ENCODE data around the gene TIMP3.

TIMP3 gene

DNA sequence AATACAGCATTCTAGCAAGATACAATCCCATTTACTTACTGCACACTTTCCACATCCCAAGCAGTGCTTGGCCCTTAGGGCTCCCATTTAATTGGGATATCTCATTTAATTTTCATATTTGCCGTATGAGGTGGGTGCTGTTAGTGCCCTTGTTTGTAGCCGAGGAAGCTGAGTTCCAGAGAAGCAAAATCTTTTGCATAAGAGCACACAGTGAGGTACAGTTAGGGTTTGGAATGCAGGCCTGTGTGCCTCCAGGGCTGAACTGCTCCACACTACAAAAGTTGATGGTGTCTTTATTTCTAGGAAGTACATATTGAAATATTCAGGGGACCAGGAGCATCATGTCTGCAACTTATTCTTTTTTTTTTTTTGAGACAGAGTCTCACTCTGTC, 15.5 kb upstream of the TIMP3 start:
- DNase-seq (ENCODE audit: low spot score): no peak

DNA sequence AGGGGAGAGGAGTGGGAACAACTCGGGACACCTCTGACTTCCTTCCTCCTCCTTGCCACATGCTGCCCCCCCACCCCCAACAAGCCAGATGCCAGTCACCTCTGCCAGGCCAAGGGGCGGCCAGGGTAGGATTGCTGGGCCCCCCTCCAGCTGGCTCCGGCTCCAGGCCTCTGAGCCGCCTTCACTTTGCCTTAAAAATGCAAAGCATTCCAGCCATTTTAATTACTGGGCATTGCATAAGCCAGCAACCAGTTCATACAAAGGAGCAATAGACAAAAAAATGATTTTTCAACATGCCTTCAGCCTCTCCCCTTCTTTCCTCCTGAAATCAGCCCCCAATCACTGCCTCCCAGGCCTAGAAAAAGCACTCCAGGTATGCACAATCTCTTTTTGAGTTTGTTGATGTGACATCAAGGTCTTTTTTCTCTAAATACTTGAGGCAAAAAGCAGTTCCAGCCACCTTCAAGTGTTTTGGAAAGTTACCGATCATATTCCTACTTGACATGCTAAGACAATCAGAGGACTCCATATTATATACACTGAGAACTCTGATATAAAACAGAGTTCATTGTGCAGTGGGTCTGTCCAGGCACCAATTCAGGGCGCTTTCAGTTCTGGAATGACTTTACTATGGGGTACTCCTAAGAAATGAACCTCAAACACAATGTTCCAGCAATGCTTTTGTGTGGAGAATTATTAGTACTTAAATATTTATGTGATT, 12.4 kb upstream of the TIMP3 start:
- DNase-seq (ENCODE audit: low spot score): no peak

DNA sequence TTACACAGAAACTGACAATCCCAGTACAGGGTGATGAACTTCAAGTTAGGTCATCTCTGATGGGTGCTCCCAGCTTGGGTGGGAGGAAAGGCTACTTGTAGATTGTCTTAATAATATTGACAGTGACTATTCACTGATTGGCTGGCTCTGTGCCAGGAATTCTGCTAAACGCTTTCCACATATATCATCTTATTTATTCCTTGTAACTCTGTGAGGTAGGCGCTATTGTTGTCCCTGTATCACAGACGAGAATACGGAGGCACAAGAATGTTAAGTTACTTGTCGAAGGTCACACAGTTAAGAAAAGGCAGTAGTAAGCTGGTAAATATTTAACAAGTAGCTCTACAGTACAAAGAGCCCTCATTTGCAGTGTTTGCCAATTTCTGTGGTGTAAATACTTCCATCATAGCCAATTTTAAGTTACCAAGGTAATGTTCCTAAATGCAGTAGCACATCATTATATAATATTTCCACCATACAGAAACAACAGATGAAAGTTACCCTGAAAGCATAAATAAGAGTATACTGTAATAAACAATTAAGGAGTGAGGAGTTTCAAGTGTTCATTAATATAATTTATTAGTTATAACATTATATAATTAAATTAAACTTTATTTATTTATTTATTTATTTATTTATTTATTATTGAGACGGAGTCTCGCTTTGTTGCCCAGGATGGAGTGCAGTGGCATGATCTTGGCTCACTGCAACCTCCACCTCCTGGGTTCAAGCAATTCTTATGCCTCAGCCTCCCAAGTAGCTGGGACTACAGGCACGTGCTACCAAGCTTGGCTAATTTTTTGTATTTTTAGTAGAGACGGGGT, 11.5 kb upstream of the TIMP3 start:
- DNase-seq (ENCODE audit: low spot score): no peak

DNA sequence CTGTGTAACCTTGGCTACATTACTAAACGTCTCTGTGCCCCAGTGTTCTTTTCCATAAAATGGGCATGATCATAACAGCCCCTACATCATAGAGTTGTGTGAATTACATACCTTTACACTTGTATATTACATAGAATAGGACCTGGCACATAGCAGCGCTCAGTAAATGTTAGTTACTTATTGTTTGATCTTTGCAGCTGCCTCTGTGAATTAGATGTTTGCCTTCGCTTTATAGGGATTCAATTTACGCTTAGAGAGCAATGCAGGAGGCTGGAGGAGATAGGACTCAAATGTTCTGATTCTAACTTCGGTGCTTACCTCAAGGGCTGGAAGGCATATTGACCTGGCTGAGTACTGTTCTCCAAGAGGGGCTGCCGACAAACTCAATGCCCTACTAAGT, 10.4 kb upstream of the TIMP3 start:
- DNase-seq (ENCODE audit: low spot score): no peak

DNA sequence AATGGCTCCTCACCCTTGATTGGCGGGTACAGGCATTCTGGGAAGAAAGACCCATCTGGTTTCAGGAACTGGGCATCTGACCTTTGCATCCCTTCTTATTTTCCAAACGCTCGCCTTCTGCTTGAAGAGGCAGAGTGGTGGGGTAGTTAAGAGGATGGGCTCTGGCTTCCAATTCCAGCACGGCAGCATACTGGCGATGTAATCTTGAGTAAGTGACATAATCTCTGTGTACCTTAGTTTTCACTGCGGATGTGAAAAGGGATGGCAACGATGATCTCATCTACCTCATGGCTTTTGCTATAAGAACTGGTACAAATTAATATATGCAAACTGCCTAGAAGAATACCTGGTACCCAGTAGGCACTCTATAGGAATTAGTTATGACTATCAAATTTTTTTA, 10.0 kb upstream of the TIMP3 start:
- no peak for DNase-seq (ENCODE audit: low spot score)

DNA sequence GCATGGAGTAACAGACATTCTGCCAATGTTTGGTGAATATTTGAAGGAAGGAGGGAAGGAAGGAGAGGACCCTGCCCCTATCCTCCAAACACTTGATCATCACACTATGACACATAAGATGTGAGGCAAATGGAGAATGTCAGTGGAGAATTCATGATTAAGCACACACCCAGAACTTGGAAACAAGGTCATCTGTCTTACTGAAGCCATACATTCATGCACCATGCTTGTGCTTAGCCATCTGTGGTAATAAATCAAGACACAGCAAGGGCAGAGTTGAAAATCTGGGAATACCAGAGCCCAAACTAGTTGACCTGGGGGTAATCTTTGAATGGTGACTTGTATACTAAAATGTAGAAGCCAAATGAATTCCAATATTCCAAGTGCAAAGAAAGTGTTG, 7.9 kb upstream of the TIMP3 start:
- DNase-seq (ENCODE audit: low spot score): no peak

DNA sequence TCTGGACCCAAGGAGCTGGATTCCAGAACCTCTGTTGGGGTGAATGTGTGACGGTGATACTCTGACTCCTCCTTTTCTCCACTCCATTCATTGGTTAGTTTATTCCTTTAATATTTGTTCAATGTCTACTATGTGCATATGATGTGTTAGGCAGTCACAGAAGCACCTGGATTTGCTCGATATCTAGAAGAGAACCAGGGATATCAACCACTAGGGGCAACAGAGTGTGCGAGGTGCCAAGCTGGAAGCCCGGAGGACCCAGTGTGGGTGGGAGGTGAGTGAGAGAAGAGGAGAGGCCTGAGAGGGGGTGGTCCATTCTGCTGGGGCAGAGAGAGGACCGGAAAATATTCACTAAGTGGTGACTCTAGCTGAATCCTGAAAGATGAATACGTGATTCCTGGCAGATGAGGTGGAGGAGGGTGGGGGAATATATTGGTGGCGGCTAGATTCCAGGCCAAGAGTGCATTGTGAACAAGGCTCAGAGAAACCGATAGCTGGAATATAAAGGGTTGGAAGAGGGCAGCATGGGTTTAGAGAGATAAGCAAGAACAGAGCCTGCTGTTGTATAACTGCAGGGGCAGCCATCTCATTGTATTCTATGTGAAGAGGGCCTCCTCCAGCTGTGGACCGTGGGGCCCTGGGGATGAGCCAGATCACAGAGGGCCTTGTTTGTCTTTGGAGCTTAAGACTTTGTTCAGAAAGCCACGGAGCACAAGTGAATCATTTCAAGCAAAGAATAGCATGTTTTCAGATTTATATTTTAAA, 6.9 kb upstream of the TIMP3 start:
- DNase-seq (ENCODE audit: low spot score): no peak

DNA sequence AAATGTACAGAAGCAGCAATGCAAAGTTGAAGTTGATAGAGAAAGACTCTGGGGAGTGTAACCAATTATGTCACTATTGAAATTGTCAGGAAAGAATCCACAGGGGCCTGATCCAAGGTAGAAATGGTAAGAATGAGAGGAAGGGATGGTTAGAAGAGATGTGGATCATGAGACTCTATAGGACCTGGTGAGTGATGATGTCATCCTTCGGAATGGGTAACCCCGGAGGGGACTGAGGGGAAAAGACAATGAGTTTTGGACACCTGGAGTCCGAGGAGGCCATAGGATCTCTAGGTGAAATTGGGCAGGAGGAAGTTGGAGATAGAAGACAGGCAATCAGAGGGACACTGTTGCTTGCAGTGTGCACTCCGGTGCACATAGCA, 6.3 kb upstream of the TIMP3 start:
- no peak for DNase-seq (ENCODE audit: low spot score)

DNA sequence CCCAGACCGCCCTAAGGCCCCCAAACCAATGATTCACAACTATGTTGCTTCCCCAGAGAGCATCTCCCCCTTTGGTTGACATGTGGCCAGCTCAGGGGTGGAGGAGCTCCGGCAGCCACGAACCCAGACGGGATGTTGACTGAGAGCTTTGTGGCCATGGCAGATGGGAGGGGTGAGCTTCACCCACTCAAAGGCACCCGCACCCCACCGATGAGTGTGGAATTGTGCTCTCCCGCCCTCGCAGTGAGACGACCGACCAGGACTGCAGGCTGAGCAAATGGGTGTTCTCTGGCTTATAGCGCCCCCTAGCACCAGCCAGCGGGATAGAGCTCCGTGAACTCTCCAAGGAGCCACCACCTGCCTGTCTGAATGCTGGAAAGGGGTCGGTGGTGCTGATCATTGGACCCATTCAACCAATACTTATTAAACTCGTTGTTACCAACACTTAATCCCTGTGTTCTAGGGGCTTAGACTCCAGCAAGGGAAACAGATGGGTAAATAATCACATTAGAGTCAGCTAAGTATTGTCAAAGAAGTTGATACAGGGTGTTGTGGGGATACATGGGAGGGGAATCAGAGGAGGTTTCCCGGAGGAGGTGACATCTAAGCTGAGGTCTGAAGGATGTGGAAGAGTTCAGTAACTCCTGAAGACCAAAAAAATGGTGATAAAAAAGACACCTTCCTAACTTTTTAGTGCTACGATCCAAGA, 4.5 kb upstream of the TIMP3 start:
- no peak for DNase-seq (ENCODE audit: low spot score)

DNA sequence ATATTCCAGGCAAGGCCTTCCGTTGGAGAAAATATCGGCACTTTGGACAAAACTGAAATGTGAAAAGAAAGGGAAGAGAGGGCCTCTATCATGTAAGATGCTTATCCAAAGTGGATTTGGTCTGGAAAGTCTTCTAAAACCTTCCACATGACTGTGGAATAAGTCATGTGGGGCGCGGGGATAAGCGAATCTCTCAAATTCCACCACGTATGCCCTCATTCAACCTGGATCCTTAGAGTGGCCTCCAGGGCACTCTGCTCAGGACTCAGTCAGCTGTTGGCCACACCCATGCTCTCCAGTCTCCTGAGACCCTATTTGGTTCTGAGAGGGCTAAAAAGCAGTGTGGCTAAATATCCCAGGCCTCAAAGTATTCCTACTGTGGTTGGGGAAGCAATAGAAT, 2.0 kb upstream of the TIMP3 start:
- DNase-seq (ENCODE audit: low spot score): no peak

DNA sequence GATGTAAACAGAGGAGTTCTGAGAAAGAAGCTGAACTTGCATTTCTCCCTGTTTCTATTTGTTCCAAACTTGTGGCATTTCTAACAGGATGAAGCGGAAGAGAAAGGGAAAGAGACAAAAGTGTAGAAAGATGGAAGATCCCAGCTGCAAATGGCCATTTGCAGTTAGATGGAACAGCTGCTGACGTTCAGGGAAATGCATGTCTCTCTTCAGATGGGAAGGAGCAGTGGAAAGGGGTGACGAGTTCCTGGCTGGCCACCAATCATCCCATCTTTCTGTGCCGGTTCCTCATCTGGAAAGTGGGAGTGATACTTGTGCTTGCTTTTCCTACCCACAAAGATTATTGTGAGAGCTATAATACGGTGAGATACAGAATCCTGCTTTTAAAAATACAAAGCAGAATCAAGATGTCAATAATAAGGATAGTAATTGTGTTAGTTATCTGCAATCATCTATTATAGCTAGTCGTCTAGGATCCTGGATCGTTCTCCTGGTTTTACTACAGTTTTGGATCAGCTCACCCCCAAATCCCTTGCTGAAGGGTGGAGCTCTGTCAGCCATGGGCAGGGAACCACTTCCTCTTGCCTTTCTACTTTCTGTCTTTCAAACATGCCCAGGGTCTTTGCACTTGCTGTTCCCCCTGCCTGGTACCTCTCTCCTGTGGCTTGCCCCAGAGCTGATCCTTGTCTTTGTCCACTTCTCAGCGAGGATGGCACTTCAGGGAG, 1.2 kb upstream of the TIMP3 start:
- no peak for DNase-seq (ENCODE audit: low spot score)

DNA sequence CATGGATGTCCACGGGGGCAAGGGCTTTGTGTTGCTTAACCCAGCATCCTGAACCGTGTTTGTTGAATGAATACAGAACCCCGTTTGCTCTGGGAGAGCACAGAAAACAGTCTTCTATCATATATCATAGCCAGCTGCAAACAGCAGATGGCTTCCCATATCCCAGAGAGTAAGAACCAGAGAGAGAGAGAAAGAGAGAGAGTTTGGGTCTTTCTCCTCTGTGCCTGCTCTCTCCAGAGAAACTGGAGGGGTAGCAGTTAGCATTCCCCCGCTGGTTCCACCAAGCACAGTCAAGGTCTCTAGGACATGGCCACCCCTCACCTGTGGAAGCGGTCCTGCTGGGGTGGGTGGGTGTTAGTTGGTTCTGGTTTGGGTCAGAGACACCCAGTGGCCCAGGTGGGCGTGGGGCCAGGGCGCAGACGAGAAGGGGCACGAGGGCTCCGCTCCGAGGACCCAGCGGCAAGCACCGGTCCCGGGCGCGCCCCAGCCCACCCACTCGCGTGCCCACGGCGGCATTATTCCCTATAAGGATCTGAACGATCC, 440 bp upstream of the TIMP3 start:
- DNase-seq (ENCODE audit: low spot score): no peak

DNA sequence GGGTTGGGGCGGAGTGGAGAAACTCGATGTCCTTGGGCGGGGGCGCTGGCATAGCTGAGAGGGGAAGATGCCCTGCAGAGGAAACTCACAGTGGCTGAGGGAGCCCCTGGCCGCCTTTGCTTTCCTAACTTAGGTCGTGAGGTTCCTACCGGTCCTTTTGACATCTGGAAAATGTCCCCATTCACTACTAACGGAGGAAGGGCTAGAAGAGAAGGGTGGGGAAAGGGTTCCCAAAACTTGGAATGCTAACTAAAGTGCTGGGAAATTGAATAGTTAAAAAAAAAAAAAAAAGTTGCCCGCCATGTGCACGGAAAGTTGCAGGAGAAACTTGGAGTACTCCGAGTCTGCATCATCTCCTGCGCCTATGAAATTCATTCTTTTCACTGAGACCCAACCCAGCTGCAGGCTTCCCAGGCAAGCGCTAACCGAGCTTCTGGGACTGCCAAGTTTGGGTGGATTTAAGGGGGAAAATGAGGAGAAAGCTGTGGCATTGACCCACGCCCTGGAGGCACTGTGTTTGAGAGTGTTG, 796 bp downstream of the TIMP3 start:
- no peak for DNase-seq (ENCODE audit: low spot score)

DNA sequence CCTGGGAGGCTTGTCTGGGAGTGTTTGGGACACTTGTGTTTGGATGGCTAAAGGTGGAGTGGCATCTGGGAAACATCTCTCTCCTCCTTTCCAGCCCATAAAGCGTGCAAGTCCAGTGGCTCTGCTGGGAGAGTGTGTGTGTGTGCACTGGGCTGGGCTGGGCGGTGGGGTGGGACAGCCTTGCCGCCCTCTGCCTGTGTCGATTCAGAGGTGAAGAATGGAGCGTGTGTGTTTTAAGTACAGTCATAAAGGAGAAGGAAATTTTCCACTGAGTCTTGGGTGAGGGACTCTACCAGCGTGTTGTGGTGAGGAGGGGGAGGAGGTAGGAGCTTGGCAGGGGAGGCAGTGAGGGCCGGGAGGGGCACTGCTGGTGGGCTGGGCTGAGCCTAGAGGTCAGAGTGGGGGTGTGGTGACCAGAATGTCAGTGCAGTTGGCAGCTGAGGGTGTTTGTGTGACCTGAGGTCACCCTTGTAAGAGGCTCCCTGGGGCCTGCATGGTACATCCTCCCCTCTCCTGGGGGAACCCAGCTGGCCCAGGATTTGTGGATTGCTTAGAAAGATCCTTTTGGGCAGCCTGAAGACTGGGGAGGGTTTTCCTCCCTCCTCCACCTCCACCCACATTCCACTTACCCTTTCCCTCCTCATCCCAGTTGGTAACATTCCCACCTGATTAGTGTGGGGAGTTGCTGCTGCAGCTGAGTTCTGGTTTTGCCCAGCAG, 1.7 kb downstream of the TIMP3 start:
- DNase-seq (ENCODE audit: low spot score): no peak

DNA sequence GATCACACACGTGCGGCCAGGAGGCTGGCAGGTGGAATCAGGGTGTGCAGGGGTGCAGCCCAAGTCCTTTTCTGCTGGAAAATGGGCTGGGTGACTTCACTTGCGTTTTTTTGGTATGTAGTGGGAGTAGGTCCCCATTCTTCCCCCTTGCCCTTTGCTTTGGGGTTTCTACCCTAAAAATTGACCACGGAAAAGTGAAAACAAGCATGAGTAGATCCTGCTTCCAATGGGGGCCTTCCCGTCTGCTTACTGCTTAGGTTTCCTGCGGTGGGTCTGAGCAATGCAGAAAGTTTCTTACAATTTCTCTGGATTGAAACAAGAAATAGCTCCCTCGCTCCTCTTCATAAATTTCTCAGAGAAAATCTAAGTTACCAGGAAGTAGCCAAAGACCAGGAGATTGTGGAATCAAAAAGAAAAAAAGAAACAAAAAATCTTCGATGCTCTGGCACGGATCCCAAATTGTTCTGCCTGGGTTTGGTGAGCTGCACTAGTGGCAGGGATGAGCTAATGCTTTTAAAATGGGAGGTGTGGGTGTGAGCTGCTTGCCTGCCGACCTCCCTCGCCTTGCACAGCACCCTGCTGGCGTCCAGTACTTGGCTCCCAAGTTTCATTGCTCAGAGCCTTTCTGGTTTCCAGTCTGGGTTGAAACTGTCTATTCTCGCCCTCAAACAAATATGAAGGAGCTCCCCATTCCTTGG, 2.4 kb downstream of the TIMP3 start:
- DNase-seq (ENCODE audit: low spot score): no peak

DNA sequence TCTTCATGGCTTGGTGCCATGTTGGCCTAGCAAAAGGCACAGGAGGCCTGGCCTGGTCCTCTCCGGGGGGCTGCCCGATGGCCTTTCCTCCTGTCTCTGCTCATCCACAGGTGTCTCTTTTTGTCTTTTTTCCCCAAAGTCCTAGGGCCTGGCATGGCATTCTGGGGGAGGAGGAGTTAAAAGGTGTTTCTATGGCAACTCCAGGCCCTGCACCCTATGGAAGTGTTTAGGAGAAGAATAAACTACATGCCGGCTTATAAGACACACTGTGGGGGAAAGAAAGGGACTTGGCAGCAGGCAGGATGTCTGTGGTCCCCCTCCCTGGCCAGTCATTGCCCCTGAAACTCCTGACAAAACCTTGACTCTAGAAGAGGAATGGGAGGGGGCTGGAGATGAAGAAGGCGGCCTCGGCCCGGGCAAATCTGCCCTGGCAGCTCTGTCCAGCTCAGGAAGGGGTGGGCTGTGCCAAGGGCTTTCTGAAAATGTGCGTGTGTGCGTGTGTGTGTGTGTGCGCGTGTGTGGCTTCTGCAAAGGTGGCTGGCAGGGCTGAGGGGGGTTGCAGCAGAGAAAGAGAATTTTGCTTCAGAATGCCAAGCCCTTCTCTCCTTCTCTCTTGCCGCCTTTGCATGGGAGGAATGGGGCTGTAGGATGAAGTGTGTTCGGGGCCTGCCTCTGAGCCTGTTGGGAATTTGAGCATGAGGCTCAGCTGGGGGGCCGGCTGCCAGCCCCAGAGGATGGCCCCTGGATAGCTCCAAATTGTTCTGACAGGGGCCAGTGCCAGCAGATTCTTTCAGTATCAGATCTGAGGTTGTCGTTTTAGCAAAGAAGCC, 3.2 kb downstream of the TIMP3 start:
- no peak for DNase-seq (ENCODE audit: low spot score)

DNA sequence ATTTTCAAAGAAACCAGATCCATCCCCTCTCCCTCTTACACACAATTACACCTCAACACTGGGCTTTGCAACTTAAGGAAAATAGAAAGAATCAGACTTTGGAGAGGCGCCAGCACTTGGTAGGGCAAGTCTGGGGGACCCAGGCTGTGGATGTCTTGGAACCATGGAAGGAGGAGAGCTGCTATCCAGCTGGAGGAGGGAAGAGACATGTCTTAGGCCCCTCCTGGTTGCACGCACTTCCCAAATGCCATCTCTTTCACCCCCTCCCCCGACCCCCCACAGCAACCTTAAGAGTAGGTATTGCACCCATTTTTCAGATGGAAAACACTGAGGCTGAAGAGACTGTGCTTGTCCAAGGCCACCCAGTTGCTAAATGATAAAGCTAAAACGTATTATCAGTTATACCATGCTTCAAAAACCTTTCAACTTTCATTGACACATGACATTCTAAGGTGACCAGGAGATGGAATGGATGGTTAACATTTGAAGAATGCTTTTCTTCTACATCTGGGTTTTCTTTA, 3.9 kb downstream of the TIMP3 start:
- DNase-seq (ENCODE audit: low spot score): no peak

DNA sequence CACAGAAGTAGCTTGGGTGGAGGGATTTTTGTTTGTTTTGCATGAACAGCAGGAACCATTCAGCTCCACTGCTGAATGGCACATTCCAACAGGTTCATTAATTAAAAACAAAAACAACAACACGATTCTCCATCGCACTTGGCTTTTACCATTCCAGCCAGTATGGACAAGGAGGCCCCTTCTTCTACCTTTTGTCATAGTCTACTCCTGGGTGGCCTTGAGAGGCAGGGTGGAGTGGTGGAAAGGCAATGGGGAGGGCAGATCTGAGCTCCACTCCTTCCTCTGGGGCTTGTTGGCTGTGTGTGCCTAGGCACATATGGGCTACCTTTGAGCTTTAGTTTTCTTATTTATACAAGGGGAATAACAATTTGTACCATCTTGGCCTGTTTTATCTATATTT, 4.8 kb downstream of the TIMP3 start:
- DNase-seq (ENCODE audit: low spot score): no peak

DNA sequence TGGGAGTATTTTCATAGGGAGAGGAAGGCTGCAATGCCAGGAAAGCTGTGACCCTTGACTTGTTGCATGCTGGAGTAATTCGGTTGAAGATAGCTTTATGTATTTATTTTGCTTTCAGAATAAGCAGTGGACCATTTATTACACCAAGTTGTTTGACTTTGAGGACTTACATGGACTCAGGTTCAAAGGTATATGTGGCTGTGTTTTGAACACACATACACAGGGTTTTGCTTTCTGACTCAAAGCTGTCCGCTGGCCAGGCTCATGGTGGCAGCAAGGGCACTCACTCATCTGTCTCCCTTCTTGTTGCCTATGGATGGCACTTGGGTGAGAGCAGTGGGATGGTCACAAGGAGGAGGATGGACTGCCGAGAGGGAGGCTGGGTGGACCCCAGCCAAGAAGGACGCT, 6.5 kb downstream of the TIMP3 start:
- no peak for DNase-seq (ENCODE audit: low spot score)
